GM21529 (cell line): Measurements from ENCODE around the gene PIP4K2B.

ENCODE experiments used
- ATAC-seq: cut with Tn5 transposase; IDR thresholded peaks from one replicate; pipeline ENCODE4 v1.9.1; 2021; ENCODE audit not compliant: unreplicated experiment

Gene PIP4K2B

DNA sequence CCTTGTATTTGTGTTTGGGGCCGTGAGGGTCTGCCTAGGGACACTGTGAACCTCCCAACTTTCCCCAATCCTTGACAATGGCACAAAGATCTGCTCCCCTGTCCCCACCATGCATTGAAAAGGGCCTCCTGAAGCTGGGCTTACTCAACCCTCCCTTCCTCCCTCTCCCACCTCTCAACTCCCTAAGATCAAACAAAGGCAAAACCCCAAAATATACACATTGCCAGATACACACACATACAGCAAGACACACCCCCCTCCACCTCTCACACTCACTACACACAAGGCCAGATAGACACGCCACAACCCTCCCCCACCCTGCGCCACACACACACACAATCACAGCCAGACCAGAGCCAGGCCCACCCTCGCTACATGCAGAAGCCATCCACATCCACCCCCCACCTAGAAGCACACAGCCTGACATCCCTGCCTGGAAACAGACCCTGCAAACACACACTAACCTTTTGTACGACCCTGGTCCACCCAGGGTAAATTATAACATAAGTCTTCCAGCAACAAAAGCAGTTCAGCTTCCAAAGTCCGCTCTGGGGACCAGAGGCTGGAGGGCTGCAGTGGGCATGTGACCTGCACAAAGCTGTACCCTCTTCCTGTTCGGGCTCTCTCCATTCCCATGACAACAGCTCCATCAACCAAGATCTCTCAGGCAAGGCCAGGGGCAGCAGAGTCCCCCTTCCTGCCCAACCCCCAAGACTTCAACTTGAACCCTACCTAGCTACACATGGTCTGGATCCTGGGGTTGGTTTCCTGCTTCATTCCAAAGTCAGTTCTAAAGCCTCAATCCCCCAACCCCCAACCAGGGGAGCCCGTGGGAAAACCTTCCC is 53.1 kb downstream of the PIP4K2B start:
- no peak for ATAC-seq

GRCh38 chr17:38745545-38745944 is 53.8 kb downstream of the PIP4K2B start:
- no peak for ATAC-seq

GRCh38 chr17:38743556-38744171 is 55.7 kb downstream of the PIP4K2B start:
- ATAC-seq = no peak

DNA sequence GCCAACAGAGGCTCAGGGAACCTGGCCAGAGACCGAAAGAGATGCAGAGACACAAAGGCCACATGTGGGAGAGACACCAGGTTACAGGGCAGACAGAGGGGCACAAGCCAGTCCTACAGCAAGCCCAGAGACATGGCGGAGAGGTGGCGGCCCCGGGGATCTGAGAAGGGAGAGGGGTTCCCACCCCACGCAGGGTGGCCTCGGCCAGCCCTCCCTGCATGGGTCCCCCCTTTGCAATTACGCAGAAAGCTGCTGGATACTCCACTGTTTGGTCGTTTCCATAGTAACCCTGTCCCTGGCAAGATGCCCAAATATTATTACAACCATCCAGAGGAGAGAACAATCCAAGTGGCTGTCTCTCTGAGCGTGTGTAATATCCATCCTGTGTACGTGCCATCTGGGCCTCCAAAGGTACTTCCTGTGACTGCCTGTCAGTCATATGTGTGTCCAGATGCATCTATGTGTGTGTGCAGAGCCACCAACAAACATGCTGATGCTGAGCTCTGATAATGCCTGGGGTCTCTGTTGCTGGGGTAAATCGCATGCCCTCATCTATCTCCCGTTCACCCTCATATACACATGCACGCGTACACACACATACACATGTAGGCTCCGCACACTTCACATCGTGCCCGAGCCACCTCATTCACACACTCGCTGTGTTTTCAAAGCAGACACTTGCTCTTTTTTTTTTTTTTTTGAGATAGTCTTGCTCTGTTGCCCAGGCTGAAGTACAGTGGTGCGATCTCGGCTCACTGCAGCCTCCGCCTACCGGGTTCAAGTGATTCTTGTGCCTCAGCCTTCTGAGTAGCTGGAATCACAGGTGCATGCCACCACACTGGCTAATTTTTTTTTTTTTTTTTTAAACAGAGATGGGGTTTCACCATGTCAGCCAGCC is 56.7 kb downstream of the PIP4K2B start:
- ATAC-seq = no peak

DNA sequence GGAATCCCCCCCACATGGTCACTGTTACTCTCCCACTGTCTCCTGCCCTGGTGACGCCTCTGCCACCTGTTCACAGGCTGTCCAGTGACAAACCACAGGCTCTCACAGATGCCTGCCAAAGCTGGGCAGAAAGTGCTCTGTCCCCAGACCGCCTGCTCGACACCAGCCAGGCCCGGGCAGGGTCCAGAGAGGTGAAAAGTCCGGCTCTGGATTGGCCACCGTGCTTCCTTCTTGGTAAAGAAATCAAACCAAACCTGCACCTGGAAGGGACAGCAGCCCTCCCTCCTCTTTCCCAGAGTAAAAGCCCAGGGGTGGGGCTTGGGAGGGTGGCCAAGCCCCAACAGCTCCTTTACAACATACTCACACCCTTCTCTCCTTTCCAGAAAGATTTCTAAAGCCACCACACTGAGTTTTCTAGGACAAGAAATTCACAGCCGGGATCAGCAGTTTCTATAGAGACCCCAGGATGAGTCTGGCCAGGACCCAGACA is 57.4 kb downstream of the PIP4K2B start:
- no peak for ATAC-seq

- no peak for ATAC-seq
Observed at GRCh38 chr17:38741461-38741860, 57.9 kb downstream of the PIP4K2B start.

GRCh38 chr17:38740806-38741205 is 58.5 kb downstream of the PIP4K2B start:
- no peak for ATAC-seq

DNA sequence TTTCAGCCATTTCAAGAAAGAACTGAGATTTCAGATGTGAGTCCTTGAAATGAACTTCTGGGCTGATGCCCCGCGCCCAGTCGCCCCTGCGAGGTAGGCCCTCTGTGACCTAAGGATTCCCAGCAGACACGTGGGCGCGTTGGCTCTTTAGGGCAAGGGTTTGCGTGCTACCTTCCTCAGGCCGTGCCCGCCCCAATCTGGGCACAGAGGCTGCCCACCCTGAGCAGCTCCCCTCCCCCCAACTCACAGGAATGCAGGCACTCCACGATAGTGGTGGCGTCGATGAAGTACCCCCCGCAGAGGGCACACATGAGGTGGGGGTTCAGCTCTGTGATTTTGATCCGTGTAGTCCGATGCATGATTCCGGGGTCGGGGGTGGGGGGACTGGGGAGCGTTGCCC is 59.3 kb downstream of the PIP4K2B start:
- ATAC-seq = no peak

DNA sequence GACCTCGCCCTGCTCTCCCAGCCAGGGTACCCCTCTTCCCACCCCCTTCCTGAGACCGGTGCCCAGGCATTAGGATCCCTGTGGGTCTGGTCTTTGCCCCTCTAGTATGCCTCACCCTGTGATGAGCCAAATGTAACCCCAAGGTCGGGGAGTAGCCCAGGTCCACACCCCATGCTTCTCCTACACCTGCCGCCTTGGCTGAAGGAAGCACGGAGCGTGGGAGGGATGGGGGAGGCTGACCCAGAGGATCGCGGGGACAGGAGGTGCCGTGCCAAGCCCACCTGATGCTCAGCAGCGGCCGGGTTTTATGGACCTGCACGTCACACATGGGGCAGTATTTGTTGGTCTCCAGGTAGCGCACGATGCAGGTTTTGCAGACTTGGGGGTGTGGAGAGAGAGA is 60.1 kb downstream of the PIP4K2B start:
- no peak for ATAC-seq

DNA sequence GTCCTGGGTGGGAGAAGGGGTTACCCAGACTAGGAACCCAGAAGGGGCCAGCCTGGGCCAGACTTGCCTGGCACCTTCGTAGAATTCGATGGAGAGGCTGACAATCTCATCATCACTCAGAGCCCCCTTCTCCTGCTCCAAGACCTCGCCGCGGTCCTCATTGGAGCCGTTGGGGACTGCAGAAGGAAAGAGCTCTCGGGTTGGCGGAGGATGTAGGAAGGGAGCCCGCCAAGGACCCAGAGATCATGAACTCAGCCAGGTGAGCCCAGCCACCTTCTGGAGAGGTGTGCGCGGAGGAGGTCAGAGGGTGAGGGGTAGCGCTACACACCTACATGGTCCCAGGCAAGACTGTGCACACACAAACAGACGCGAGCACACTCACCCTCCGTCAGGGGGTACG is 60.7 kb downstream of the PIP4K2B start:
- ATAC-seq = no peak

DNA sequence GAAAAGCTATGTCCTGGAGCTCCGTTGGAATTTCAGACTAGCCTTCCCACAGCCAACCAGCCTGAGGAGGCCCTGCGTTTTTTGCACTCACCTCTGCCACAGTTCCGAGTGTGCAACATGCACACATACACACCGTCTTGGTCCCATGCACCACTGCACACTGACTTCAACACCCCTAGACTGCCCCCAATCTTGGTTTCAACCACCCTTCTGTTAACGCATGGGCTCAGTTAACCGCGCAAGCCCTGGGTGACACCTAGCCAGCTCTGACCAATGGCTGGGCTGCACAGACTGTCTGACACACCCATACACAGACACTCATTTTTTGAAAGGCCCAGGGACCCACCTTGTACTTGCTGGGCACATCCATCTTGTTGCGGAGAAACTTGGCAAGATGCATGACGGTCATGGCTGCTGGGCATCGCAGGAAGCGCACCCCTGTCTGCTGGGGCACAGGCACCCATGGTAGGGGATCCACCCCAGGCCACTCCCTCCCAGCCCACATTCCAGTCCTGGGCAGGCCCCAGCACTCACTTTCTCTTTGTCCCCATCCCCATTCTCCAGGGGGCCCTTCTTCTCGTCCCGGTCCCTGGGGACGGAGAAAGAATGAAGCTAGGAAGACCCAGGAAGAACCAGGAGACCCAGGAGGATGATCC is 61.2 kb downstream of the PIP4K2B start:
- ATAC-seq = no peak

DNA sequence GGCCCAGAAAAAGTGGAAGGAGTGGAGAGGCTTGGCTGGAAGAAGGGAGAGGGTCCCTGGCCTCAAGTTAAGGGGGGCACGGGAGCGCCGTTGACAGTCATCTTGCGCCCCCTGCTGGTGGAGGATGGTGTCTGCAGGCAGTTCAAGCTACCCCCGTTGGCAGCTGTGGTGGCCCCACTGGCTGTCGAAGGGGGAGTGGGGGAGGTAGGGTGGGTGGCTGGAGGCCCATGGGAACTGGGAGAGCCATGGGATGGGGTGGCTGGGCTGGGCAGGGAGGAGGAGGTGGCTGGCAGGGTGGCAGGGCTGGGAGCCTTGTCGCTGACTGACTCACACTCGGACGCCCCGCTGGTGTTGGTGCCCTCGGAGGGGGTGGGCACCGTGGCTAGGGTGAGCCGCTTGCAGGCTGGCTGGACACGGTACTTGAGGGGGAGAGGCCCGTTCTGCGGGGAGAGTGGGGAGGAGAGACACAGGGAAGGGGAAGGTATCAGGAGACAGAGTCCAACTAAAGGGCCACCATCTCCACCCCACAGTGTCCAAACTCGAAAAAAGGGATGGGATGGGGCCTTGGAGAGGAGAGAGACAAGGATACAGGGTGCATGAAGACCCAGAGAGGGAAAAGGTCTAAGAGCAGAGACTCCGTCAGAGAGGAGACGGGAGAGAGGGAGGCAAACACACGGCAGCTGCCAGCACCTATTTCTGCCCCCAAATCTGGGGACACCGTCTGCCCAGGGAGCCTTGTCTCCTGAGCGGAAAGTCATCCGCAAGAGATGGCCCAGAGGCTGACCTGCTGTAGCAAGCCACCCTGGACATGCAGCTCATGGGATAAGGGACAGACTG is 64.0 kb downstream of the PIP4K2B start:
- ATAC-seq = no peak

DNA sequence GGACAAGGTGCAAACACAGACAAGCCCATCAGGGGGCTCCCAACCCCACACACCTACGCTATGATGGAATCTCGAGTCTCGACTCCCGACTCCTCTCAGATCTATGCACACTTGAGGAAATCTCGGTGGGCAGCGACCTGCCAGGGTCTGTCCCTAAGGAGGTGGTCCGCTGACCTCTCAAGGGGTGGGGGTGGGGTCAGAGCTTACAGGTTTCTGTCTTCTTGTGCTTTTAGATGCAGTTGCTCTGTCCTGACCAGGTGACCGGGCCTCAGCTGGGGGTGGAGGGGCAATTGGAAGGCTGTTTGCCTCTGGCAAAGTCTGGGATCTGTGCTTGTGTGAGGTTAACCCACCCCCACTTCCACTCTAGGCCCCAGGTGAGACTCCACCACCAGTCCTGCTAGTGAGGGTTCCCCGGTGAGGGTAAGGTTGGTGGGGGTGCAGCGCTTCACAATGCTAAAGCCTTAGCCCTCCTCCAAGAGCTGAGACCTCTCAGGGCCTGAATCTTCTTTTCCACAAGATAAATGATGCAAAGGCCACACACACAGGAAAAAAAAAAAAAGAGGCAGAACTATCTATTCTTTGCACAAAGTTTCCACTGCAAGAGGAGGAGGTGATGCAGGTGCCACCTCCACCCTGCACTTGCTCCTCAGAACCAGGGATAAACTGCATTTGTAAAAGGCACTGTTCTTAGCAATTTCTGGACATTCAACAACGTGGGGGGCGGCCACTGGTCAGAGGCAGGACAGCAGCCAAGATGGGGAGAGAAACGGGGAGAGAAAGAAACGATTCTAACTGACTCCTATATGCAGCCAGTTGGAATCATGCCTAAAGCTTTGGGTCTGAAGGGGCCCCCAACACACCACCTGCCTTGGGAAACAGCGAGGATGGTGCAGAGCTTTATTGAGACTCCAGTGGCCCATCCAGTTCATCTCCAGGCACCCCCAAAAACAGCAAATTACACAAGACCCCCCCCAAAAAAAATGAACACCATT is 65.1 kb downstream of the PIP4K2B start:
- ATAC-seq = no peak

DNA sequence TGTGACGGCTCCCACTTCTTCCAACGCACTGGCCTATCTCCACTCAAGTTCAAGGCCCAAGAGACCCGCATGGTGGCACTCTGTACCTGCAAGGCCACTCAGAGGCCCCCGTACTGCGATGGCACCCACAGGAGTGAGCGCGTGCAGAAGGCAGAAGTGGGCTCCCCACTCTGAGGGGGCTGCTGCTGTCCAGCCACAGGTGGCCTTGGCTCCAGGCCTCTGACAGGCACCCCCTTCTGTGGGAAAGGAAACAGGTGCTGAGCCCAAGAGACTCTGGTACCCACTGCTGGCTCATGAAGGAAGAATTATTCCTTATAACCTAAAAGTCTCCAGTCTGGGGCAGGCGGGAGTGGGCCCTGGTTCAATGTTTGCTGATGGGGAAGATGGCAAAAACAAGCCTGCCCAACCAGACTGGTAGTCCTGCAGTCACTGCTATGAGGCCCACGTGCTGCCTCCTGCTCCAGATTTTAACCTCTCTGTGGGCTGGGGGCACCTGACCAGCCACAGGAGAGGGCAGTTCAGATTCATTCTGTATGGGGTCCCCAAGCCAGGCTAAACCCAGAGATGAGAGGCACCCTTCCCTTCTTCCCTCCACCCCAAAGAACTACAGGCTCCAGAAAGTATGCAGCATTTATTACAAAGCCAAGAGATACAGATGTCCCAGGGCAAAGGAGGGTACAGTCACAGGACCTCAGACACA is 65.9 kb downstream of the PIP4K2B start:
- ATAC-seq = no peak

GRCh38 chr17:38732376-38733281 is 66.7 kb downstream of the PIP4K2B start:
- ATAC-seq = no peak

DNA sequence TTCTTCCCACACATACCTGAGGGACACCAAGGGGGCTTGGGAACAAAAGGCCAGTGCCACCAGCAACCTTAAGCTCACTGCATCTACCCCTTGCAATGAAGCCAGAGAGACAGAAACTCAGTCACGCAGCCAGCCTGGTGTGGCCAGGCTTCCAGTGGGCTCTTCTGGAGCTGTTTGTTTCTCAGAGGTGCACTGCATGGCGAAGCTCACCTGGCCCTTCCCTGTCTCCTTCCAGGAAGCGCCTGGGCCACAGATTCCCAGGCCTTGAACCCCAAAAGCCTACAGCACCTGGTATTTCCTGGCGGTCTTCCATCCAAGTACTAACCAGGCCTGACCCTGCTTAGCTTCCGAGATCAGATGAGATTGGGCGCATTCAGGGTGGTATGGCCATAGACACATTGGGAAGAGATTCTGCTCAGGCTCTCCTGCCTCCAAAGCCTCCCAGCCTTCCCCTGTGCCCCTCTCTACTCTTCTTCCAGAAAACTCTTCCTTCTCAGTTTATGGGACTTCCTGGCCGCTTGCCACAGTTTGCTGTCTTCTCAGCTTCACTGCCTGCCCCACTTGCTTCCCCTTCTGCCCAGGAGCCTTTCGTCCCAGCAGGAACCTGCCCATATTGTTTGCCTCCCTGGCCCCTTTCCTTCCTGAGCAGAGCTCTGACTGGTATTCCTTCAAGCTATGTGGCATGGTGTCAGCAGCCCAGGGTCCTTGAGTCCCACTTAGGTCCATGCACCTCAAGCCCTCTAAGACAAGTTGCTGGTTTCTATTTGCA is 67.6 kb downstream of the PIP4K2B start:
- no peak for ATAC-seq
